GM18507 (cell line): ENCODE data around the gene FSD1.
"Not testable (repeated sequence)": the region's sequence is repeated elsewhere in the genome, so short reads cannot be mapped to it uniquely, and the experiment has no call there.

Experiments
- DNase-seq: peaks from one replicate; pipeline ENCODE4 v3.0.0; 2011; ENCODE audit warnings: low read depth; ENCODE audit not compliant: insufficient read length; ENCODE audit errors: extremely low spot score
- FAIRE-seq: peaks from 2 replicates; lab custom pipeline; 2011; peaks lifted over from hg19 to GRCh38; lab: Jason Lieb, UNC

FSD1 gene

DNA sequence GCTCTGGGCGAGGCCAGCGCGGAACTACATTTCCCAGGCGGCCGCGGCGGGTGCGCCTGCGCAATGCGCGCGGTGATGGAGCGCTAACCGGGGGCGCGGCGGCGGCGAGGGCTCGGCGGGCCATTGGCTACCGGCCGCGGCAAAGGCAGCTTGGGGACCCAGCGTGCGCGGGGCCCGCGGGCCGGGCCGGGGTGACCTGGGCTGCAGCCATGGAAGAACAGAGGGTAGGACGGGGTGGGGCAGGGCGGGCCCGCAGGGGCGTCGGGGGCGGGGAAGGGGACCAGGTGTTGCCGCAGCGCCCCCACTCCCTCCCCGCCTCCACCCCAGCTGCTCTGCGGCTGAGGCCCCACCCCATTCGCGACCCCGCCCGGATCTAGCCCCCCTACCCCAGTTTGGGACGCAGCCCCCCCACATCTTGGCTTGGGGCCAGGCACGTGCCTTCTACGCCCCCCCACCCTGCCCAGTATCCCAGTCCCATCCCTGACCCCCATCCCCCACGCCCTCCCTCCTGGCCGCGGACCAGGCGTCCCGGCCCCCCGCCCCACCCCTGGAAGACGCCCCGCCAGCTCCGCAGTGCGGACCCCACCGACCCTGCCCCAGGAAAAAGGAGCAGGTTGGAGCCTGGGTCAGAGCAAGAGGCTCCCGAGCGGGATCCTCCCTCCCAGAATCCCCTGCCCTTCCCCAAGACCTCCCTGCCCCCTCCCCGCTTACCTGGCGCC is at the start of gene FSD1:
Gene FSD1, plus strand, starts transcription at position 61 of the 719 bp plus-strand sequence. Its CDS starts 149 bp downstream, at position 210.
- FAIRE-seq (peak; percentile 5), DNase-seq (peak; percentile 91)

DNA sequence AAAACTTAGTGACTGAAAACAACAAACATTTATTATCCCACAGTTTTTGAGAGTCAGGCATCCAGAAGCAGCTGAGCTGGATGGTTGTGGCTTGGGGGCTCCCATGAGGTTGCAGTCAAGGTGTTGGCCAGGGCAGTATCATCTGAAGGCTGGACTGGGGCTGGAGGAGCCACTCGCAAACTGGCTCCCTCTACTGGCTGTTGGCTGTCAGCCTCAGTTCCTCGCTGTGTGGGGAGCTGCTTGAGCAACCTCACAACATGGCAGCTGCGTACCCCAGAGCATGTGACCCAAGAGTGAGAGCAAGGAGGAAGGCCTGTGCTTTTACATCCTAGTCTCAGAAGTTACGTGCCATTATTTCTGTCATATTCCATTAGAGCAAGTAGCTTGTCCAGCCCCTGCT is 47.8 kb upstream of the FSD1 start:
- no peak for FAIRE-seq
- DNase-seq, result no peak

GRCh38 chr19:4257025-4257424 is 47.4 kb upstream of the FSD1 start:
- no peak for FAIRE-seq
- DNase-seq, result no peak

- DNase-seq, result no peak
- FAIRE-seq, result no peak
Observed at GRCh38 chr19:4258181-4258580, 46.2 kb upstream of the FSD1 start.

DNA sequence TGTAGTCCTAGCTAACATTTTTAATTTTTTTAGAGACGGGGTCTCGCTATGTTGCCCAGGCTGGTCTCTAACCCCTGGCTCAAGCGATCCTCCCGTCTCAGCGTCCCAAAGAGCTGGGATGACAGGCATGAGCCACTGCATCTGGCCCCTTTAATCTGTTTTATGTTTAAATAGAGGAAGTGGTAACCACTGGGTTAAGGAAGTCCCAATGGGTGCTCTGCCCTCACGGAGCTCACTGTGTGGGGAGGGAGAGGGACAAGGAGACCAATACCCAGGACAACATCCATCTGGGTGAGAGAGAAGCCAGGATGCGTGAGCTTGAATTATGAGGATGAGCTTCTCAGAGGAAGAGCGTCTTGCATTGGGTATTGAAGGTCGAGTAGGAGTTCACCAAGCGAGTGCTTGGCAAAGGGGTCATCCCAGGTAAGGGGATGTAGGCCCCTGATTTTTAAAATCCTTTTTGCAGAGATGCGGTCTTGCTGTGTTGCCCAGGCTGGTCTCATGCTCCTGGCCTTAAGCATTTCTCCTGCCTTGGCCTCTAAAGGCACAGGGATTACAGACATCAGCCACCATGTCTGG is 43.7 kb upstream of the FSD1 start:
- FAIRE-seq, result no peak
- no peak for DNase-seq

DNA sequence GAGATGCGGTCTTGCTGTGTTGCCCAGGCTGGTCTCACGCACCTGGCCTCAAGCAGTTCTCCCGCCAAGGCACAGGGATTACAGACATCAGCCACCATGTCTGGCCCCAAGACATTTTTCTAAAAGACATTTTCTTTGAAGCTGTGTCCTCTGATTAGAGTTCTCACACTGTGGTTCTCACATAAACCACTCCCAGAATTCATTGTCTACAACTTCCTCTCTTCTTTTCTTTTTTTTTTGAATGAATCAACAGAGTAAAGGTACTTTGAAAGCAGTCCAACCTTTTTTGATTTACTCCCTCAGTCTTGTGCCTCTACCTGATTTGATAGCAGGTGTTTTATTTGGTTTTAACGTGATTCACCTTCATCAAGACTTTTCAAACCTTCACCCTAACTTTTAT is 39.6 kb upstream of the FSD1 start:
- FAIRE-seq, result no peak

DNA sequence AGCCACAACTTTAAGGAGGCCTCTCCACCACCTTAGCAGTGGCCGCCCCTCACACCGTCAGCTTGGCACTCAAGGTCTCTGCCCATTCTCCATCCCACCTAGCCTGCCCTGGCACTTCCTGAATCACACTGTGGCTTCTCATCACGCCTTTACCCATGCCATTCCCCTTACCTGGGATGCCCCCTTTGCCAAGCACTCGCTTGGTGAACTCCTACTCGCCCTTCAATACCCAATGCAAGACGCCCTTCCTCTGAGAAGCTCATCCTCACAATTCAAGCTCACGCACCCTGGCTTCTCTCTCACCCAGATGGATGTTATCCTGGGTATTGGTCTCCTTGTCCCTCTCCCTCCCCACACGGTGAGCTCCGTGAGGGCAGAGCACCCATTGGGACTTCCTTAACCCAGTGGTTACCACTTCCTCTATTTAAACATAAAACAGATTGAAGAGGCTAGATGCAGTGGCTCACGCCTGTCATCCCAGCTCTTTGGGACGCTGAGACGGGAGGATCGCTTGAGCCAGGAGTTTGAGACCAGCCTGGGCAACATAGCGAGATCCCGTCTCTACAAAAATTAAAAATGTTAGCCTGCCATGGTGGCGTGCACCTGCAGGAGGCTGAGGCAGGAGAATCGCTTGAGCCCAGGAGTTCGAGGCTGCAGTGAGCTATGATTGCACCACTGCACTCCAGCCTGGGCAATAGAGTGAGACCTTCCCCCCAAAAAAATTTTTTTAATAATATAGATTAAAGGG is 38.0 kb upstream of the FSD1 start:
- FAIRE-seq, result no peak
- DNase-seq, result no peak

More for the DNA sequence above, 39.6 kb upstream of the FSD1 start:
- DNase-seq, result no peak

GRCh38 chr19:4267101-4267900 is 37.1 kb upstream of the FSD1 start:
- peak; percentile 37 for DNase-seq

DNA sequence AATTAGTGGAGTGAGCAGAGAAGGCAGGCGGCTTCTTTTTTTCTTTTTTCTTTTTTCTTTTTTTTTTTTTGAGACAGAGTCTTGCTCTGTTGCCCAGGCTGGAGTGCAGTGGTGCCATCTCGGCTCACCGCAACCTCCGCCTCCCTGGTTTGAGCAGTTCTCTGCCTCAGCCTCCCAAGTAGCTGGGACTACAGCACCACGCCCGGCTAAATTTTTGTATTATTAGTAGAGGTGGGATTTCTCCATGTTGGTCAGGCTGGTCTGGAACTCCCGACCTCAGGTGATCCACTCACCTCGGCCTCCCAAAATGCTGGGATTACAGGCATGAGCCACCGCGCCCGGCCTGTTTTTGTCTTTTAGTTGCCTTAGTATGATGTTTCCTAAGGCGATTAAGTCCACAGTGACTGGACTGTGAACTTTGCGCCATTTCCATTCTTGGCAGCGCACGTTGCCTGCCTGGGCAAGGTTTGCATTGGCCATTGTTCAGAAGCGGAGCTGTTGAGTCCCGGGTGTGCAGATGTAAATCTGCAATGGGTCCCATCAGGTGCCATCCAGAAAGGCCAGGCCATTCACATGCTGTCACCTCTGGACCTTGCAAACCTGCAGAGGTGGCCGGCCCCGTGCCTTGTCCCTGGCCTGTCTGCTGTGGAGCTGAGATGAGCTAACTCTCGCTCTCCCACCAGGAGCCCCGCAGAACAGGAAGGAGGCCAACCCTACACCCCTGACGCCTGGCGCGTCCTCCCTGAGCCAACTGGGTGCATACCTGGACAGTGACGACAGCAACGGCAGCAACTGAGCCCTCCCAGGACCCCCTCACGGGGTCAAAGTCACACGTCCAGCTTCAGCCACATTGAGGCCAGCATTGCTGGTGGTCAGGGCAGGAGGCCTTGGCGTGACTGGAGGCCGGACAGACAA is 36.2 kb upstream of the FSD1 start:
- DNase-seq (no peak), FAIRE-seq (no peak)

More at GRCh38 chr19:4267101-4267900, 37.1 kb upstream of the FSD1 start:
- FAIRE-seq, result peak; percentile 57

DNA sequence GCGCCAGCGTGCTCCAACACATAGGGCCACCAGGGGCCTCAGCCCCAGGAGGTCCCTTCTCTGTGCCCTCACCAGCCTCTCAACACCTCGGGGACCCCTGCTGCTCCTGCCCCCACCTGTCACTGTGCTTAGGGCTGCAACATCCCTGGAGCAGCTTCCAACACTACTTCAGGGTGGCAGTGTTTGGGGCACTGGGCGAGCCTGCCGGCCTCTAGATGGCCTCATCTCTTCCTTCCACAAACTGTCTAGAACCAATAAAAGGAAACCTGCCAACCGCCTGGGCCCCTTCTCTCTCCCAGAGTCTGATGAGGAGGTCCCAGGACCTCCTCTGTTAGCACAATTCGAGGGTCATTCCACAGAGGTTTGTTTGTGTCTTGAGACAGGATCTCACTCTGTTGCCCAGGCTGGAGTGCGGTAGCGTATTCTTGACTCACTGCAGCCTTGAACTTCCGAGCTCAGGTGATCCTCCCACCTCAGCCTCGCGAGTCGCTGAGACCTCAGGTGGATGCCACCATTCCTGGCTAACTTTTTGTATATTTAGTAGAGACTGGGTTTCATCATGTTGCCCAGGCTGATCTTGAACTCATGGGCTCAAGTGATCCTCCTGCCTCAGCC is 35.5 kb upstream of the FSD1 start:
- no peak for FAIRE-seq
- no peak for DNase-seq

DNA sequence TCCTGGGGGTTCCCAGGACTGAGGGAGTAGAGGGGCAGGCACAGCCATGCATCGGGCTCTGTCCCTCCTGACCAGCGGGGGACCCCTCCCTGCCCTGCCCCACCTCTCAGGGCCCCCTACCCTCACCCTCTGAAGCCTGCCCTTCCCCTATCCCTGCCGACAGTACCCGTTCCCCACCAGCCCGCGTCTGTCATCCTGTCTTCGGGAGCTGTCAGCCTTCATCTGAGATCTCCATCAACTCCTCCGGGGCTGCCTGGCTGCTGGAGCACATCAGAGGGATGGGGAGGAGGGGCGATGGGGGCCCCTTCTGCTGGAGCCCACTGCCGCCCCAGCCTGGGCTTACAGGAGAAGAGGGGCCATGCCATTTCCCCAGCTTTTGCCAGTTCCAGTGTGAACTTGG is 31.5 kb upstream of the FSD1 start:
- no peak for FAIRE-seq
- no peak for DNase-seq

DNA sequence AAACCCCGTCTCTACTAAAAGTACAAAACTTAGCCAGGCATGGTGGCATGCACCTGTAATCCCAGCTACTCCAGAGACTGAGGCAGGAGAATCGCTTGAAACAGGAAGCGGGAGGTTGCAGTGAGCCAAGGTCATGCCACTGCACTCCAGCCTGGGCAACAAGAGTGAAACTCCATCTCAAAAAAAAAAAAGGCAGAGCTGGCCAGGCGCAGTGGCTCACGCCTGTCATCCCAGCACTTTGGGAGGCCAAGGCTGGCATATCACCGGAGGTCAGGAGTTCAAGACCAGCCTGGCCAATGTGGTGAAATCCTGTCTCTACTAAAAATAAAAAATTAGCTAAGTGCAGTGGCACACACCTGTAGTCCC is 30.1 kb upstream of the FSD1 start:
- DNase-seq, FAIRE-seq: not testable (repeated sequence)

- DNase-seq, result no peak
- FAIRE-seq, result no peak
Observed at GRCh38 chr19:4277191-4277696, 27.2 kb upstream of the FSD1 start.

GRCh38 chr19:4278010-4278409 is 26.4 kb upstream of the FSD1 start:
- DNase-seq, result no peak
- no peak for FAIRE-seq

GRCh38 chr19:4278419-4279266 is 25.8 kb upstream of the FSD1 start, which contains the start of gene SHD:
Gene SHD (plus strand): TSS chr19:4279266. CDS start chr19:4280064, 798 bp downstream.
- FAIRE-seq (no peak), DNase-seq (no peak)

DNA sequence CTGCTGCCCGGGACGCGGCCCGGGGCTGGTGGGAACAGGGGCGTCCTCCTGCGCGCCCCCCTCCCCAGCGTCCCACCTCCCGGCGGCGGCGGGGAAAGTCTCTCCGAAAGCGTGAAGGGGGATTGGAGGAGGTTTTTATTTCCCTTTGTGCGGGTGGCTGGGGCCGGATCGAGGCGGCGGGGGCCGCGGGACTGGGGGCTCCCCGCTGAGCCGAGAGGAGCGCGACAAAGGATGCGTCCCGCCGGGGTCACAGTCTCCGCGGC is 25.2 kb upstream of the FSD1 start:
- no peak for FAIRE-seq
- no peak for DNase-seq

- no peak for FAIRE-seq
- no peak for DNase-seq
Observed at GRCh38 chr19:4279530-4280422, 24.6 kb upstream of the FSD1 start.
